B cell (primary cell): ENCODE measurements around the gene IL1RAP. TPM values are rescaled to one million over a fixed set of nuclear protein-coding genes. Genes with fewer than 3 reads are reported as not detected.

Experiments used
- ATAC-seq: fragments of 200-7000 bp; cut with Tn5 transposase; one replicate; pipeline ENCODE4 v1.10.0; 2021; ENCODE audit warnings: low read depth, mild to moderate bottlenecking, moderate number of reproducible peaks, moderate library complexity
- CTCF ChIA-PET: fragments of 350-600 bp; sonication (Branson Sonifier 250); formaldehyde crosslinking; loops from one replicate; lab custom pipeline; 2021; ENCODE audit warnings: antibody characterized with exemption, inconsistent platforms; lab: Charles Lee
- POLR2A ChIA-PET: fragments of 350-600 bp; sonication (Branson Sonifier 250); formaldehyde crosslinking; loops from one replicate; lab custom pipeline; 2021; ENCODE audit warnings: antibody characterized with exemption; lab: Charles Lee
- DNase-seq: peaks from one replicate; pipeline ENCODE4 v3.0.0; 2013
- H2AFZ ChIP-seq: 2 replicates; pipeline ENCODE4 v1.6.1; 2012; ENCODE audit warnings: mild to moderate bottlenecking, low read depth, low read length; ENCODE audit not compliant: insufficient read depth, poor library complexity, severe bottlenecking
- H3K27ac ChIP-seq, 2 donors: 1 replicate in 1 of 2; 2 replicates in 1 of 2; pipeline ENCODE4 v1.5.1; 2012 to 2013; ENCODE audit warnings: low read length in 2 of 2, mild to moderate bottlenecking in 2 of 2, moderate library complexity in 1 of 2
- H3K27me3 ChIP-seq, 4 experiments: fragments of 200-600 bp in 1 of 4; sonication (generic) in 1 of 4; replicated peaks in 1 of 4; 1 replicate in 2 of 4; 2 replicates in 2 of 4; pipeline versions ENCODE4 v1.6.1 to v1.7.0; 2013 to 2016; ENCODE audit warnings: low read length in 3 of 4, mild to moderate bottlenecking in 2 of 4, mixed read lengths in 1 of 4, moderate library complexity in 1 of 4; ENCODE audit not compliant: insufficient read depth in 4 of 4, control insufficient read depth in 3 of 4; ENCODE audit errors: control extremely low read depth in 1 of 4
- H3K36me3 ChIP-seq, 2 experiments: replicated peaks in 1 of 2; 1 replicate in 1 of 2; 2 replicates in 1 of 2; pipeline versions ENCODE4 v1.6.1 to v1.7.1; 2013; ENCODE audit warnings: low read length in 1 of 2; ENCODE audit not compliant: insufficient read depth in 2 of 2, control insufficient read depth in 1 of 2; ENCODE audit errors: control extremely low read depth in 1 of 2, extremely low read depth in 1 of 2
- H3K4me1 ChIP-seq, 2 donors: fragments of 200-600 bp in 1 of 2; sonication (generic) in 1 of 2; 1 replicate in 1 of 2; 2 replicates in 1 of 2; pipeline versions ENCODE4 v1.5.1 to v1.6.1; 2013 to 2017; ENCODE audit warnings: low read length in 2 of 2; ENCODE audit not compliant: control insufficient read depth in 2 of 2, insufficient read depth in 2 of 2
- H3K4me2 ChIP-seq: replicated peaks from 2 replicates; pipeline ENCODE3; 2012; ENCODE audit warnings: mild to moderate bottlenecking, low read depth, low read length; ENCODE audit not compliant: poor library complexity, severe bottlenecking
- H3K4me3 ChIP-seq, 5 experiments: fragments of 200-600 bp in 1 of 5; sonication (generic) in 1 of 5; 1 replicate in 3 of 5; 2 replicates in 2 of 5; pipeline versions ENCODE4 v1.5.1 to v1.7.0; 2011 to 2016; ENCODE audit warnings: low read length in 4 of 5, mild to moderate bottlenecking in 4 of 5, low read depth in 2 of 5, control low read depth in 1 of 5, moderate library complexity in 1 of 5; ENCODE audit not compliant: insufficient read depth in 1 of 5; ENCODE audit errors: control extremely low read depth in 1 of 5, extremely low read depth in 1 of 5
- H3K79me2 ChIP-seq: fragments of 200-600 bp; sonication (generic); one replicate; pipeline ENCODE4 v1.6.0; 2016; ENCODE audit warnings: low read length; ENCODE audit not compliant: control insufficient read depth, insufficient read depth
- H3K9ac ChIP-seq: fragments of 200-600 bp; sonication (generic); 2 replicates; pipeline ENCODE4 v1.6.1; 2017; ENCODE audit warnings: mild to moderate bottlenecking, low read length, moderate library complexity
- H3K9me3 ChIP-seq, 3 donors: one replicate each; pipeline versions ENCODE4 v1.6.1 to v1.7.1; 2013; ENCODE audit warnings: low read length in 2 of 3; ENCODE audit not compliant: control insufficient read depth in 2 of 3, insufficient read depth in 1 of 3; ENCODE audit errors: control extremely low read depth in 1 of 3
- H4K20me1 ChIP-seq: 2 replicates; pipeline ENCODE4 v1.6.0; 2012; ENCODE audit warnings: mild to moderate bottlenecking, low read length; ENCODE audit not compliant: insufficient read depth, control insufficient read depth, poor library complexity, severe bottlenecking
- H3K27ac Mint-ChIP-seq: one replicate; pipeline ENCODE4 v1.8.0; 2021; ENCODE audit warnings: mixed read lengths
- H3K27me3 Mint-ChIP-seq: one replicate; pipeline ENCODE4 v1.8.0; 2021; ENCODE audit warnings: mixed read lengths
- H3K4me1 Mint-ChIP-seq: one replicate; pipeline ENCODE4 v1.8.0; 2021; ENCODE audit warnings: mixed read lengths
- H3K4me3 Mint-ChIP-seq: one replicate; pipeline ENCODE4 v1.8.0; 2021; ENCODE audit warnings: mixed read lengths
- H3K9me3 Mint-ChIP-seq: one replicate; pipeline ENCODE4 v1.8.0; 2022; ENCODE audit warnings: mixed read lengths; ENCODE audit not compliant: insufficient read depth
- CTCF ChIP-seq: fragments of 200-600 bp; IDR thresholded peaks from one replicate; pipeline ENCODE4 v1.8.0; 2022; ENCODE audit warnings: antibody characterized with exemption, mild to moderate bottlenecking
- EZH2 ChIP-seq: IDR thresholded peaks from 2 replicates; pipeline ENCODE4 v1.6.1; 2012; ENCODE audit warnings: borderline replicate concordance, low read depth, mild to moderate bottlenecking, moderate library complexity, low read length; ENCODE audit not compliant: insufficient read depth, poor library complexity, severe bottlenecking
- WGBS: methylation state at CpG from one replicate; pipeline ENCODE4 v1.1.5; 2013; ENCODE audit warnings: missing lambda C conversion rate; ENCODE audit not compliant: insufficient coverage; 5-methylcytosine and 5-hydroxymethylcytosine counted together
- intact Hi-C: fragments of 100-400 bp; cut with micrococcal nuclease; formaldehyde crosslinking; loops from one replicate; pipeline ENCODE4 v1.10.0; 2022
- polyA plus RNA-seq: library from polyadenylated mRNA; depleted of rRNA; stranded (reverse); fragments of >200 nt; gene quantifications from 2 replicates; pipeline ENCODE4 v1.2.3, GENCODE V29; 2012
- total RNA-seq, 2 donors: library from RNA; stranded (reverse); fragments of 120-200 nt in 1 of 2; gene quantifications; 1 replicate in 1 of 2; 2 replicates in 1 of 2; pipeline versions ENCODE4 v1.2.3 to v1.2.4, GENCODE V29; 2013 to 2022

The IL1RAP gene
- total and polyA plus RNA-seq, 2 donors (not counting 1 experiment from before 2014, with no cell fraction given): 2.3 to 11.5 TPM

- ChIA-PET CTCF (no interaction called here), POLR2A (no interaction called here)
- TF ChIP-seq CTCF: no peak
- no peak for TF ChIP-seq EZH2
These were observed 14.8 kb downstream of the IL1RAP start for GRCh38 chr3:190528706-190529105.

GRCh38 chr3:190531406-190531805 is 17.5 kb downstream of the IL1RAP start:
- H3K27me3 ChIP-seq: no peaks in the 10 kb centered on the region
- no peaks in the 10 kb centered on the region for H3K4me1 ChIP-seq
- no peak overlapping the region for H3K9ac ChIP-seq
- no peak overlapping the region for H3K4me2 ChIP-seq
- no peaks in the 10 kb centered on the region for H3K36me3 ChIP-seq
- no peaks in the 10 kb centered on the region for H3K9me3 ChIP-seq
- H3K4me1 Mint-ChIP-seq: peaks cover 3% of the 10 kb centered on the region
- no peaks in the 10 kb centered on the region for H4K20me1 ChIP-seq
- DNase-seq (no peak), ATAC-seq (no peak)
- no peaks in the 10 kb centered on the region for H3K27me3 Mint-ChIP-seq
- no peaks in the 10 kb centered on the region for H3K79me2 ChIP-seq
- POLR2A ChIA-PET: no interaction called here
- H3K4me3 ChIP-seq: no peak overlapping the region
- no peaks in the 10 kb centered on the region for H3K9me3 Mint-ChIP-seq
- WGBS: 72% methylated on average over 2 of the region's 3 CpGs
- H3K27ac ChIP-seq: no peak overlapping the region
- H2AFZ ChIP-seq: no peak overlapping the region
- TF ChIP-seq CTCF: no peak
- no peak for TF ChIP-seq EZH2
- no peak overlapping the region for H3K4me3 Mint-ChIP-seq
- intact Hi-C loops: no loop called here
- CTCF ChIA-PET: no interaction called here
- no peak overlapping the region for H3K27ac Mint-ChIP-seq

More at GRCh38 chr3:190528706-190529105, 14.8 kb downstream of the IL1RAP start:
- Mint-ChIP-seq H3K27ac (no peak overlapping the region), H3K4me3 (no peak overlapping the region), H3K4me1 (peaks cover 3% of the 10 kb centered on the region), H3K27me3 (no peaks in the 10 kb centered on the region), H3K9me3 (no peaks in the 10 kb centered on the region)
- no peak for ATAC-seq
- H3K27me3 ChIP-seq: no peaks in the 10 kb centered on the region
- H3K79me2 ChIP-seq: no peaks in the 10 kb centered on the region
- 61% methylated on average over 3 of the region's 3 CpGs for WGBS
- H4K20me1 ChIP-seq: no peaks in the 10 kb centered on the region
- no peak overlapping the region for H3K4me3 ChIP-seq
- no peak overlapping the region for H2AFZ ChIP-seq
- no peak for DNase-seq
- no peak overlapping the region for H3K4me2 ChIP-seq
- intact Hi-C loops: no loop called here
- H3K36me3 ChIP-seq: no peaks in the 10 kb centered on the region
- no peaks in the 10 kb centered on the region for H3K9me3 ChIP-seq
- no peak overlapping the region for H3K9ac ChIP-seq
- H3K27ac ChIP-seq: no peak overlapping the region
- H3K4me1 ChIP-seq: no peaks in the 10 kb centered on the region
